Measurements from ENCODE around the gene ANKRD28. TPM values are rescaled to one million over a fixed set of nuclear protein-coding genes. Genes with fewer than 3 reads are reported as not detected.
"Not testable (repeated sequence)": the region's sequence is repeated elsewhere in the genome, so short reads cannot be mapped to it uniquely, and the experiment has no call there.

ANKRD28 gene
- total and polyA plus RNA-seq, 2 of the 8 experiments (the other 6 are each of a cell fraction or from before 2014, with no cell fraction given), result 39.1 to 61.7 TPM

DNA sequence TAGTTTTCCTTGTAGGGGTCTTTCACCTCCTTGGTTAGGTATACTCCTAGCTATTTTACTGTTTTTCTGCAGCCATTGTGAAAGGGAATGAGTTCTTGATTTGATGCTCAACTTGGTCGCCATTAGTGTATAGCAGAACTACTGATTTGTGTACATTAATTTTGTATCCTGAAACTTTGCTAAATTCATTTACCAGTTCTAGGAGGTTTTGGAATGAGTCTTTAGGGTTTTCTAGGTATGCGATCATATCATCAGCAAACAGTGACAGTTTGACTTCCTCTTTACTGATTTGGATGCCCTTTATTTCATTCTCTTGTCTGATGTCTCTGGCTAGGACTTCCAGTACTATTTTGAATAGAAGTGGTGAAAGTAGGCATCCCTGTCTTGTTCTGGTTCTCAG lies 51.9 kb downstream of the ANKRD28 start:
- FAIRE-seq; H3K4me1 ChIP-seq (replicated peaks in 1 of 4; ENCODE audit: control insufficient read depth in 3 of 4, insufficient read depth in 4 of 4, low read length in 3 of 4); H3K4ac ChIP-seq (replicated peaks; ENCODE audit: insufficient read length, low read depth, low read length); H4K8ac ChIP-seq (ENCODE audit: extremely low read depth, insufficient read depth, low read length); POLR2A ChIA-PET (ENCODE audit: partially characterized antibody); H4K5ac ChIP-seq (ENCODE audit: insufficient read length, low read depth, low read length); H2BK20ac ChIP-seq (ENCODE audit: low read length); H3K27ac ChIP-seq (ENCODE audit: low read depth, low read length); H4K20me1 ChIP-seq (replicated peaks in 1 of 2; ENCODE audit: control insufficient read depth in 1 of 2, insufficient read depth in 2 of 2, low read length in 2 of 2); H3K23ac ChIP-seq (ENCODE audit: insufficient read length); H3K9ac ChIP-seq (replicated peaks in 1 of 4; ENCODE audit: extremely low read depth in 1 of 4, low read depth in 3 of 4, low read length in 3 of 4); H3K4me2 ChIP-seq (ENCODE audit: insufficient read depth in 1 of 2, low read depth in 2 of 2, low read length in 2 of 2); H2AK5ac ChIP-seq (ENCODE audit: low read depth, low read length); H4K91ac ChIP-seq (replicated peaks; ENCODE audit: insufficient read length, low read length); H2BK5ac ChIP-seq (ENCODE audit: low read depth, low read length); H2AFZ ChIP-seq (ENCODE audit: low read length); H3K23me2 ChIP-seq (ENCODE audit: low read depth, low read length); H3K79me1 ChIP-seq (ENCODE audit: low read depth, low read length); H3K14ac ChIP-seq (ENCODE audit: insufficient read length); H3K27me3 ChIP-seq (replicated peaks in 1 of 4; ENCODE audit: control insufficient read depth in 3 of 4, extremely low read depth in 1 of 4, insufficient read depth in 3 of 4, low read length in 3 of 4); H2BK15ac ChIP-seq (ENCODE audit: low read length); CTCF ChIA-PET (ENCODE audit: partially characterized antibody); H3K4me3 ChIP-seq (ENCODE audit: extremely low read depth in 1 of 4, insufficient read depth in 2 of 4, low read depth in 3 of 4, low read length in 4 of 4); H2BK120ac ChIP-seq (replicated peaks; ENCODE audit: low read depth, low read length); H2BK12ac ChIP-seq (ENCODE audit: low read depth, low read length); H3K79me2 ChIP-seq (ENCODE audit: control insufficient read depth in 1 of 2, insufficient read depth in 2 of 2, low read length in 2 of 2); DNase-seq (ENCODE audit: low read depth in 1 of 2, low spot score in 2 of 2); H3K18ac ChIP-seq (ENCODE audit: extremely low read depth, low read length); H3K56ac ChIP-seq (replicated peaks; ENCODE audit: insufficient read length, low read depth, low read length): not testable (repeated sequence)
- WGBS, 2 experiments (ENCODE audit: extremely low coverage in 1 of 2, insufficient coverage in 1 of 2, insufficient read length in 1 of 2, insufficient replicate concordance in 2 of 2, low coverage in 1 of 2, low lambda C conversion rate in 2 of 2, missing lambda C conversion rate in 1 of 2), result 88% methylated on average over 2 of the region's 2 CpGs; no CpG with 5 or more reads in 1 of the 2 experiments
- Histone ChIP-seq H3K9me3 (ENCODE audit: insufficient read depth in 2 of 2, low read depth in 1 of 2, low read length in 1 of 2) (peaks cover 10 to 16% of the 10 kb centered on the region in 2 experiments; a peak in 2 of 4 replicates), H3K36me3 (ENCODE audit: control insufficient read depth in 2 of 4, insufficient read depth in 4 of 4, low read length in 3 of 4) (peaks cover 0 to 25% (median 12%) of the 10 kb centered on the region in 4 experiments; a peak in 5 of 8 replicates)
